Measurements from ENCODE around the gene NIN.

- TF ChIP-seq POLR2A (IDR thresholded peaks at IDR 0.05), result no peak
- no peak for TF ChIP-seq CTCF (IDR thresholded peaks at IDR 0.05)
Observed at GRCh38 chr14:50676814-50677516, 154.0 kb downstream of the NIN start.

Measured in lower leg skin (tissue), 3 donors.